GM23338 (cell line): ENCODE data around the gene CADPS2.

Source experiments
- CTCF ChIP-seq, 2 experiments: fragments of 200-600 bp in 1 of 2; sonication (generic) in 1 of 2; conservative IDR thresholded peaks; 2 replicates each; pipeline versions ENCODE4 v1.5.1 to v1.6.1; 2016 to 2017; ENCODE audit warnings: antibody characterized with exemption in 2 of 2, low read depth in 2 of 2, mild to moderate bottlenecking in 2 of 2, moderate library complexity in 1 of 2
- EZH2 ChIP-seq: fragments of 200-600 bp; sonication (generic); IDR thresholded peaks from one replicate; pipeline ENCODE4 v1.8.0; 2017; ENCODE audit warnings: antibody characterized with exemption, mild to moderate bottlenecking, low read depth; ENCODE audit not compliant: unreplicated experiment
- EZH2phosphoT487 ChIP-seq: fragments of 200-600 bp; sonication (generic); IDR thresholded peaks from one replicate; pipeline ENCODE4 v1.8.1; 2018; ENCODE audit warnings: antibody characterized with exemption; ENCODE audit not compliant: unreplicated experiment
- REST ChIP-seq: IDR thresholded peaks from one replicate; pipeline ENCODE4 v1.6.1; 2018; ENCODE audit warnings: antibody characterized with exemption; ENCODE audit not compliant: unreplicated experiment

- TF ChIP-seq CTCF (conservative IDR thresholded peaks at IDR 0.05; ENCODE audit: low read depth in 2 of 2): no peak
- TF ChIP-seq EZH2phosphoT487: no peak
- no peak for TF ChIP-seq EZH2
- no peak for TF ChIP-seq REST
These were observed 247.8 kb downstream of the CADPS2 start for GRCh38 chr7:122638459-122638858.
